Liver (tissue), 9 donors: Measurements from ENCODE around the gene CRABP2. TPM values are rescaled to one million over a fixed set of nuclear protein-coding genes. Genes with fewer than 3 reads are reported as not detected.

Experiments
- DNase-seq: peaks from one replicate; pipeline ENCODE4 v3.0.0-alpha.2; 2017; ENCODE audit warnings: low spot score
- H3K27ac ChIP-seq, 2 donors: one replicate each; pipeline ENCODE4 v1.7.0; 2013; ENCODE audit warnings: inconsistent platforms in 2 of 2, low read length in 2 of 2, control low read depth in 1 of 2, low read depth in 1 of 2, mild to moderate bottlenecking in 1 of 2
- H3K27me3 ChIP-seq, 4 donors: one replicate each; pipeline versions ENCODE4 v1.6.1 to v1.7.0; 2013; ENCODE audit warnings: low read length in 3 of 4, inconsistent platforms in 1 of 4, mild to moderate bottlenecking in 1 of 4, moderate library complexity in 1 of 4; ENCODE audit not compliant: control insufficient read depth in 4 of 4, insufficient read depth in 4 of 4
- H3K36me3 ChIP-seq, 4 donors: one replicate each; pipeline versions ENCODE4 v1.6.1 to v1.7.0; 2013; ENCODE audit warnings: low read length in 3 of 4, mild to moderate bottlenecking in 3 of 4, low read depth in 1 of 4, moderate library complexity in 1 of 4; ENCODE audit not compliant: control insufficient read depth in 4 of 4, insufficient read depth in 3 of 4
- H3K4me1 ChIP-seq, 4 donors: one replicate each; pipeline versions ENCODE4 v1.6.1 to v1.7.0; 2013; ENCODE audit warnings: low read length in 3 of 4, mild to moderate bottlenecking in 3 of 4, moderate library complexity in 1 of 4; ENCODE audit not compliant: control insufficient read depth in 4 of 4, insufficient read depth in 4 of 4
- H3K4me3 ChIP-seq, 3 donors: one replicate each; pipeline versions ENCODE4 v1.6.1 to v1.7.0; 2013; ENCODE audit warnings: low read length in 3 of 3, control low read depth in 1 of 3, low read depth in 1 of 3, mild to moderate bottlenecking in 1 of 3
- H3K9ac ChIP-seq, 2 donors: one replicate each; pipeline ENCODE4 v1.7.0; 2013; ENCODE audit warnings: low read length in 2 of 2, mild to moderate bottlenecking in 2 of 2, moderate library complexity in 2 of 2, control low read depth in 1 of 2, low read depth in 1 of 2
- H3K9me3 ChIP-seq, 4 donors: one replicate each; pipeline versions ENCODE4 v1.6.1 to v1.7.0; 2013; ENCODE audit warnings: low read length in 3 of 4; ENCODE audit not compliant: control insufficient read depth in 4 of 4
- EGR1 ChIP-seq, 2 donors: IDR thresholded peaks; 2 replicates each; pipeline ENCODE4 v1.6.1; 2016 to 2018; ENCODE audit warnings: antibody characterized with exemption in 2 of 2, low read depth in 2 of 2
- FOXA1 ChIP-seq: IDR thresholded peaks from 2 replicates; pipeline ENCODE4 v1.6.1; 2016; ENCODE audit warnings: antibody characterized with exemption
- FOXA2 ChIP-seq: IDR thresholded peaks from 2 replicates; pipeline ENCODE4 v1.6.1; 2016; ENCODE audit warnings: antibody characterized with exemption
- GABPA ChIP-seq, 2 donors: IDR thresholded peaks in 1 of 2; conservative IDR thresholded peaks in 1 of 2; 2 replicates each; pipeline ENCODE4 v1.6.1; 2016; ENCODE audit warnings: antibody characterized with exemption in 2 of 2, mild to moderate bottlenecking in 1 of 2, moderate library complexity in 1 of 2
- HNF4A ChIP-seq, 2 donors: conservative IDR thresholded peaks; 2 replicates each; pipeline ENCODE4 v1.6.1; 2016; ENCODE audit warnings: antibody characterized with exemption in 2 of 2, mild to moderate bottlenecking in 2 of 2
- HNF4G ChIP-seq: IDR thresholded peaks from 2 replicates; pipeline ENCODE4 v1.6.1; 2016; ENCODE audit warnings: antibody characterized with exemption
- JUND ChIP-seq, 2 donors: IDR thresholded peaks; 2 replicates each; pipeline ENCODE4 v1.6.1; 2016; ENCODE audit warnings: antibody characterized with exemption in 2 of 2
- NR2F2 ChIP-seq: IDR thresholded peaks from 2 replicates; pipeline ENCODE4 v1.6.1; 2016; ENCODE audit warnings: antibody characterized with exemption
- RAD21 ChIP-seq, 2 donors: IDR thresholded peaks; 2 replicates each; pipeline ENCODE4 v1.6.1; 2016; ENCODE audit warnings: antibody characterized with exemption in 2 of 2, mild to moderate bottlenecking in 2 of 2
- RXRA ChIP-seq, 2 donors: IDR thresholded peaks; 2 replicates each; pipeline ENCODE4 v1.6.1; 2017 to 2018; ENCODE audit warnings: antibody characterized with exemption in 2 of 2, mild to moderate bottlenecking in 1 of 2
- SP1 ChIP-seq: IDR thresholded peaks from 2 replicates; pipeline ENCODE4 v1.6.1; 2018; ENCODE audit warnings: antibody characterized with exemption, mild to moderate bottlenecking
- TAF1 ChIP-seq: conservative IDR thresholded peaks from 2 replicates; pipeline ENCODE4 v1.6.1; 2016; ENCODE audit warnings: antibody characterized with exemption, mild to moderate bottlenecking
- YY1 ChIP-seq: IDR thresholded peaks from 2 replicates; pipeline ENCODE4 v1.6.1; 2016; ENCODE audit warnings: antibody characterized with exemption, mild to moderate bottlenecking
- WGBS: extraction: QIAGEN DNeasy Blood & Tissue Kit; methylation state at CpG from one replicate; pipeline ENCODE4 v1.1.7; 2013; 5-methylcytosine and 5-hydroxymethylcytosine counted together
- polyA plus RNA-seq, 2 donors: library from polyadenylated mRNA; stranded (reverse) in 1 of 2; unstranded in 1 of 2; fragments of 200-250 nt in 1 of 2; fragments of >200 nt in 1 of 2; fragmentation: Nextera tagmentation in 1 of 2; extraction: Ambion mirVana in 1 of 2; gene quantifications; one replicate each; pipeline versions ENCODE4 v1.2.1 to v1.2.3, GENCODE V29; 2013 to 2015
- total RNA-seq, 2 donors: library from RNA; depleted of rRNA; stranded (reverse); fragments of >200 nt; gene quantifications; one replicate each; pipeline ENCODE4 v1.2.3, GENCODE V29; 2014
- TF ChIP-seq, protein P1 (sequence below): IDR thresholded peaks from 2 replicates; pipeline ENCODE4 v1.6.1; 2016; ENCODE audit warnings: antibody characterized with exemption
- TF ChIP-seq, protein P2 (sequence below): fragments of 150-350 bp; IDR thresholded peaks from 2 replicates; pipeline ENCODE4 v1.5.1; 2017; ENCODE audit warnings: improper control_type of control experiment, low read depth, low read length; ENCODE audit not compliant: missing input control
- TF ChIP-seq, protein P3 (sequence below): IDR thresholded peaks from 2 replicates; pipeline ENCODE4 v1.6.1; 2016; ENCODE audit warnings: antibody characterized with exemption
- TF ChIP-seq, protein P4 (sequence below): IDR thresholded peaks from 2 replicates; pipeline ENCODE4 v1.6.1; 2016; ENCODE audit warnings: antibody characterized with exemption
- TF ChIP-seq, protein P5 (sequence below): IDR thresholded peaks from 2 replicates; pipeline ENCODE4 v1.6.1; 2016; ENCODE audit warnings: antibody characterized with exemption, mild to moderate bottlenecking
- donor health status: healthy.
- donor health status: healthy.
- donor health status: healthy.
- donor health status: healthy.
- donor health status: healthy.

Gene CRABP2
- total and polyA plus RNA-seq, 4 donors = 0.14 to 0.22 TPM; not detected in 2

DNA sequence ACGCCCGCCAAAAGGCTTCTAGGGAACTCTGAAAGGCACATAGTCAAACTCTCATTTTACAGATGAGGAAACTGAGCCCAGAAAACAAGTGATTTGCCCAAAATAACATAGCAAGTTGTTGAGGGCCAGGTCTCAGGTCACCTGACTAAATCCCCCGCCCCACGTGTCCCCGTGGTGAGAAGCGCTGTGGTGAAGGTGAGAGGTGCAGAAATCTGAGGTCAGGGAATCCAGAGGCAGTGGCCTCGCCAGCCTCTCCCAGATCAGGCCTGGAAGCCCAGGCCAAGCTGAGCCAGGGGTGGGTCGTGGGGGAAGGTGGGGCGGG is 41.0 kb upstream of the CRABP2 start:
- Histone ChIP-seq H3K27me3 (no peaks in the 10 kb centered on the region), H3K4me3 (peak overlapping the region; percentile 20 to 92 (median 36)), H3K36me3 (peaks cover 5 to 22% (median 18%) of the 10 kb centered on the region in 4 donors), H3K9me3 (no peaks in the 10 kb centered on the region), H3K9ac (peak overlapping the region in 1 of 2 donors; percentile 22), H3K4me1 (peaks cover 6 to 53% (median 47%) of the 10 kb centered on the region in 4 donors), H3K27ac (peak overlapping the region; percentile 96 to 97)
- DNase-seq = no peak
- TF ChIP-seq RXRA (IDR thresholded peaks at IDR 0.05) (no peak), FOXA1 (no peak), HNF4G (no peak), TAF1 (no peak), HNF4A (conservative IDR thresholded peaks at IDR 0.05) (no peak), RAD21 (IDR thresholded peaks at IDR 0.05) (no peak)
- TF ChIP-seq, protein P1, sequence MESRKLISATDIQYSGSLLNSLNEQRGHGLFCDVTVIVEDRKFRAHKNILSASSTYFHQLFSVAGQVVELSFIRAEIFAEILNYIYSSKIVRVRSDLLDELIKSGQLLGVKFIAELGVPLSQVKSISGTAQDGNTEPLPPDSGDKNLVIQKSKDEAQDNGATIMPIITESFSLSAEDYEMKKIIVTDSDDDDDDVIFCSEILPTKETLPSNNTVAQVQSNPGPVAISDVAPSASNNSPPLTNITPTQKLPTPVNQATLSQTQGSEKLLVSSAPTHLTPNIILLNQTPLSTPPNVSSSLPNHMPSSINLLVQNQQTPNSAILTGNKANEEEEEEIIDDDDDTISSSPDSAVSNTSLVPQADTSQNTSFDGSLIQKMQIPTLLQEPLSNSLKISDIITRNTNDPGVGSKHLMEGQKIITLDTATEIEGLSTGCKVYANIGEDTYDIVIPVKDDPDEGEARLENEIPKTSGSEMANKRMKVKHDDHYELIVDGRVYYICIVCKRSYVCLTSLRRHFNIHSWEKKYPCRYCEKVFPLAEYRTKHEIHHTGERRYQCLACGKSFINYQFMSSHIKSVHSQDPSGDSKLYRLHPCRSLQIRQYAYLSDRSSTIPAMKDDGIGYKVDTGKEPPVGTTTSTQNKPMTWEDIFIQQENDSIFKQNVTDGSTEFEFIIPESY = no peak
- TF ChIP-seq, protein P2, sequence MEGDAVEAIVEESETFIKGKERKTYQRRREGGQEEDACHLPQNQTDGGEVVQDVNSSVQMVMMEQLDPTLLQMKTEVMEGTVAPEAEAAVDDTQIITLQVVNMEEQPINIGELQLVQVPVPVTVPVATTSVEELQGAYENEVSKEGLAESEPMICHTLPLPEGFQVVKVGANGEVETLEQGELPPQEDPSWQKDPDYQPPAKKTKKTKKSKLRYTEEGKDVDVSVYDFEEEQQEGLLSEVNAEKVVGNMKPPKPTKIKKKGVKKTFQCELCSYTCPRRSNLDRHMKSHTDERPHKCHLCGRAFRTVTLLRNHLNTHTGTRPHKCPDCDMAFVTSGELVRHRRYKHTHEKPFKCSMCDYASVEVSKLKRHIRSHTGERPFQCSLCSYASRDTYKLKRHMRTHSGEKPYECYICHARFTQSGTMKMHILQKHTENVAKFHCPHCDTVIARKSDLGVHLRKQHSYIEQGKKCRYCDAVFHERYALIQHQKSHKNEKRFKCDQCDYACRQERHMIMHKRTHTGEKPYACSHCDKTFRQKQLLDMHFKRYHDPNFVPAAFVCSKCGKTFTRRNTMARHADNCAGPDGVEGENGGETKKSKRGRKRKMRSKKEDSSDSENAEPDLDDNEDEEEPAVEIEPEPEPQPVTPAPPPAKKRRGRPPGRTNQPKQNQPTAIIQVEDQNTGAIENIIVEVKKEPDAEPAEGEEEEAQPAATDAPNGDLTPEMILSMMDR = no peak
- TF ChIP-seq, protein P3, sequence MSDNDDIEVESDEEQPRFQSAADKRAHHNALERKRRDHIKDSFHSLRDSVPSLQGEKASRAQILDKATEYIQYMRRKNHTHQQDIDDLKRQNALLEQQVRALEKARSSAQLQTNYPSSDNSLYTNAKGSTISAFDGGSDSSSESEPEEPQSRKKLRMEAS = no peak
- TF ChIP-seq, protein P4, sequence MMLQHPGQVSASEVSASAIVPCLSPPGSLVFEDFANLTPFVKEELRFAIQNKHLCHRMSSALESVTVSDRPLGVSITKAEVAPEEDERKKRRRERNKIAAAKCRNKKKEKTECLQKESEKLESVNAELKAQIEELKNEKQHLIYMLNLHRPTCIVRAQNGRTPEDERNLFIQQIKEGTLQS = no peak
- WGBS = 35% methylated on average over 9 of the region's 9 CpGs

DNA sequence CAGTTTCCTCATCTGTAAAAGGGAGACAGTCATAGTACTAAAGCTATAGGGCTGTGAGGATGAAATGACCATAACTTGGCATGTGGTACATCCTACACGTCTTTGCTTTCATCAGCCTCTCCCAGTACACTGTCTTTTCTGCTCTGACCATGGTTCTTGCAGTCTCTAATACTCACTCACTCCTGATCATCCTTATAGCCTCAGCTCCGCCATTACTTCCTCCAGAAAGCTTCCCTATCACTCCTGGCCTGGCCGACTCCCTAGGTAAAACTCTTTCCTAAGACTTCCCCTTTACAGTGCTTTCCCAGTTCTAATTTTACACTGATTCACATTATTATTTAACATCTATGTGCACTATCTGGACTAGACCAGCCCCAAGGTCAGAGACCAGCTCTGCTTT is 40.5 kb upstream of the CRABP2 start:
- Histone ChIP-seq H3K36me3 (peaks cover 5 to 22% (median 18%) of the 10 kb centered on the region in 4 donors), H3K4me3 (no peak overlapping the region), H3K9ac (peak overlapping the region in 1 of 2 donors; percentile 22), H3K27ac (peak overlapping the region; percentile 96 to 97), H3K27me3 (no peaks in the 10 kb centered on the region), H3K4me1 (peaks cover 6 to 53% (median 48%) of the 10 kb centered on the region in 4 donors), H3K9me3 (no peaks in the 10 kb centered on the region)
- TF ChIP-seq TAF1 (no peak), EGR1 (IDR thresholded peaks at IDR 0.05; ENCODE audit: low read depth in 2 of 2) (no peak), HNF4G (no peak), YY1 (no peak), HNF4A (conservative IDR thresholded peaks at IDR 0.05) (no peak), SP1 (no peak), FOXA1 (no peak), JUND (IDR thresholded peaks at IDR 0.05) (no peak), FOXA2 (no peak), RXRA (IDR thresholded peaks at IDR 0.05) (no peak), RAD21 (IDR thresholded peaks at IDR 0.05) (no peak), GABPA (IDR thresholded peaks at IDR 0.05 in 1 of 2, conservative IDR thresholded peaks at IDR 0.05 in 1 of 2) (no peak), NR2F2 (no peak)
- TF ChIP-seq, protein P2 = no peak
- TF ChIP-seq, protein P5, sequence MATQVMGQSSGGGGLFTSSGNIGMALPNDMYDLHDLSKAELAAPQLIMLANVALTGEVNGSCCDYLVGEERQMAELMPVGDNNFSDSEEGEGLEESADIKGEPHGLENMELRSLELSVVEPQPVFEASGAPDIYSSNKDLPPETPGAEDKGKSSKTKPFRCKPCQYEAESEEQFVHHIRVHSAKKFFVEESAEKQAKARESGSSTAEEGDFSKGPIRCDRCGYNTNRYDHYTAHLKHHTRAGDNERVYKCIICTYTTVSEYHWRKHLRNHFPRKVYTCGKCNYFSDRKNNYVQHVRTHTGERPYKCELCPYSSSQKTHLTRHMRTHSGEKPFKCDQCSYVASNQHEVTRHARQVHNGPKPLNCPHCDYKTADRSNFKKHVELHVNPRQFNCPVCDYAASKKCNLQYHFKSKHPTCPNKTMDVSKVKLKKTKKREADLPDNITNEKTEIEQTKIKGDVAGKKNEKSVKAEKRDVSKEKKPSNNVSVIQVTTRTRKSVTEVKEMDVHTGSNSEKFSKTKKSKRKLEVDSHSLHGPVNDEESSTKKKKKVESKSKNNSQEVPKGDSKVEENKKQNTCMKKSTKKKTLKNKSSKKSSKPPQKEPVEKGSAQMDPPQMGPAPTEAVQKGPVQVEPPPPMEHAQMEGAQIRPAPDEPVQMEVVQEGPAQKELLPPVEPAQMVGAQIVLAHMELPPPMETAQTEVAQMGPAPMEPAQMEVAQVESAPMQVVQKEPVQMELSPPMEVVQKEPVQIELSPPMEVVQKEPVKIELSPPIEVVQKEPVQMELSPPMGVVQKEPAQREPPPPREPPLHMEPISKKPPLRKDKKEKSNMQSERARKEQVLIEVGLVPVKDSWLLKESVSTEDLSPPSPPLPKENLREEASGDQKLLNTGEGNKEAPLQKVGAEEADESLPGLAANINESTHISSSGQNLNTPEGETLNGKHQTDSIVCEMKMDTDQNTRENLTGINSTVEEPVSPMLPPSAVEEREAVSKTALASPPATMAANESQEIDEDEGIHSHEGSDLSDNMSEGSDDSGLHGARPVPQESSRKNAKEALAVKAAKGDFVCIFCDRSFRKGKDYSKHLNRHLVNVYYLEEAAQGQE = no peak
- TF ChIP-seq, protein P1 = no peak
- TF ChIP-seq, protein P4 = no peak
- TF ChIP-seq, protein P3 = no peak
- DNase-seq = no peak
- WGBS = 78% methylated on average over 3 of the region's 3 CpGs
